EH (cell line): ENCODE results near the gene CUL2.
"Not testable (repeated sequence)": the region's sequence is repeated elsewhere in the genome, so short reads cannot be mapped to it uniquely, and the experiment has no call there.

Source experiments
- DNase-seq: peaks from one replicate; pipeline ENCODE4 v3.0.0-alpha.2; 2015; ENCODE audit warnings: low read depth

Gene CUL2

GRCh38 chr10:34979938-34980337, 110.2 kb downstream of the CUL2 start:
- no peak for DNase-seq

GRCh38 chr10:34978080-34978479, 112.1 kb downstream of the CUL2 start:
- no peak for DNase-seq

- DNase-seq: not testable (repeated sequence)
Measured at GRCh38 chr10:34976380-34976910, 113.7 kb downstream of the CUL2 start.

GRCh38 chr10:34974364-34975065, 115.6 kb downstream of the CUL2 start:
- DNase-seq: not testable (repeated sequence)

- not testable (repeated sequence) for DNase-seq
Measured at GRCh38 chr10:34973757-34974156, 116.4 kb downstream of the CUL2 start.

GRCh38 chr10:34973121-34973520, 117.0 kb downstream of the CUL2 start:
- DNase-seq: not testable (repeated sequence)

GRCh38 chr10:34972591-34972990, 117.5 kb downstream of the CUL2 start:
- not testable (repeated sequence) for DNase-seq

- DNase-seq: not testable (repeated sequence)
Measured at GRCh38 chr10:34971606-34972334, 118.4 kb downstream of the CUL2 start.

- no peak for DNase-seq
Measured at GRCh38 chr10:34969171-34969570, 121.0 kb downstream of the CUL2 start.

GRCh38 chr10:34967335-34967880, 122.7 kb downstream of the CUL2 start:
- DNase-seq: peak; percentile 52

GRCh38 chr10:34966451-34966850, 123.7 kb downstream of the CUL2 start:
- DNase-seq: peak; percentile 38

- DNase-seq: no peak
Measured at GRCh38 chr10:34966040-34966439, 124.1 kb downstream of the CUL2 start.

GRCh38 chr10:34964166-34964800, 125.9 kb downstream of the CUL2 start:
- DNase-seq: no peak

- no peak for DNase-seq
Measured at GRCh38 chr10:34962866-34963265, 127.3 kb downstream of the CUL2 start.

- DNase-seq: peak; percentile 41
Measured at GRCh38 chr10:34960983-34961382, 129.2 kb downstream of the CUL2 start.

GRCh38 chr10:34959786-34960185, 130.4 kb downstream of the CUL2 start:
- DNase-seq: no peak

- no peak for DNase-seq
Measured at GRCh38 chr10:34959321-34959720, 130.8 kb downstream of the CUL2 start.
